ENCODE results near the gene PDXK.

PDXK gene

DNA sequence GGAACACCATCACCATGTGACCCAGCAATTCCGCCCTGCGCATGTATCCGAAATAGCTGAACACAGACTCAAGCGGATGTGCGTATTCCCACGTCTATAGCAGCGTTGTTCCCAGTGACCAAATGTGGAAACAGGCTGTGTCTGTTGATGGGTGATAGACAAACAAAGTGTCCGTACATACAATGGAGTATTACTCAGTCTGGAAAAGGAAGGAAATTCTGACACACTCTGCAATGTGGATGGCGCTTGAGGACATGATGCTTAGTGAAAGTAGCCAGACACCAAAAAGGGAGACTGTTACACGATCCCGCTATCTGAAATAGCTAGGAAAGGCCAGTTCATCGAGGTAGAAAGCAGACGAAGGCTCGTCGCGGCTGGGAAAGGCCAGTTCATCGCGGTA, 25.8 kb downstream of the PDXK start:
- no peak for DNase-seq

GRCh38 chr21:43745772-43746517, 27.0 kb downstream of the PDXK start:
- DNase-seq: no peak

DNA sequence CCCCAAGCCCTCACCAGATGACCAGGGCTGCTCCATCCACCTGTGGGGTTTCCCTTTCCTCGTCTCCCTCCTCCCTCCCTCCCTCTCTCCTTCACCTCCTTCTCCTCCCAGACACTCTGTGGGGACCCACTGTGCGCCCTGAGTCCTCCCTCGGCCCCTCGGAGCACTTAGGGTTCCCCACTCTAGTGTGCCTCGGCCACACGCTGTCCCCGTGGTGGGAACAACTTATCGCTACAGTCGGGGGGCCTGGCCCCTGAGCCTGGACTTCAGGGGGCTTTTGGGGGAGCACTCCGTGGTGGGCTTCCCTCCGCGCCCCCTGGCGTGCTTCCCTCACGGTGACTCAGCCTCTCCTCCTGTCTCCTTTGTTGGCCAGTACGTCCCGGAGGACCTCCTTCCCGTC, 29.7 kb downstream of the PDXK start:
- DNase-seq: no peak

DNA sequence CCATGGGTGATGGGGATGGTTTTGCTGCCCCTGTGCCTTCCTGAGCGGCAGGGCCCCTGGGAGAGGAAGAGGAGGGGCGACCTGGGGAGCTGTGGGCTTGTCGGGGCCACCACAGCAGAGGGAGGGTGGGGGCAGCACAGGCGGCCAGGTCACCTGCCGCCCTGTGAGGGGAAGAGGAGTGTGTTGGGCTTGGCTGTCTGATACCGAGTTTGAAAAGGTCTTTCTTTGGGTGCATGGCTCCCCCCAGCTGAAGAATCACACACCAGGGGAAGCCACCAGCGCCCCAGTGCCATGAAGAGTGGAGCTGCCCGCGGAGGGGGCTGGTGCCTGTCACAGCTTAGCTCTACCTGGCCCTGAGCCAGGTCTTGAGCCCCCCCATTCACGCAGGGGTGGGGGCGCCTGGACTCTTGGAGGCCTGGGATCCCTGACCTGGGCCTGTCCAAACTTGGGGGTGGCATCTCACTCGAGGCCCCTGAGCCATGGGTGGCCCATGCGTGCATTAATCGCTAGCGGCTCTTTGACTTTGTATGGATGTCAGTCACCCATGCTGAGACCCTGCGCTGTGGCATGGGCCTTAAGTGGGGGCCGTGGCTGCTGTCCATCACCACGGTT, 30.8 kb downstream of the PDXK start:
- DNase-seq: no peak

- no peak for DNase-seq
Observed at GRCh38 chr21:43750339-43751033, 31.6 kb downstream of the PDXK start.

DNA sequence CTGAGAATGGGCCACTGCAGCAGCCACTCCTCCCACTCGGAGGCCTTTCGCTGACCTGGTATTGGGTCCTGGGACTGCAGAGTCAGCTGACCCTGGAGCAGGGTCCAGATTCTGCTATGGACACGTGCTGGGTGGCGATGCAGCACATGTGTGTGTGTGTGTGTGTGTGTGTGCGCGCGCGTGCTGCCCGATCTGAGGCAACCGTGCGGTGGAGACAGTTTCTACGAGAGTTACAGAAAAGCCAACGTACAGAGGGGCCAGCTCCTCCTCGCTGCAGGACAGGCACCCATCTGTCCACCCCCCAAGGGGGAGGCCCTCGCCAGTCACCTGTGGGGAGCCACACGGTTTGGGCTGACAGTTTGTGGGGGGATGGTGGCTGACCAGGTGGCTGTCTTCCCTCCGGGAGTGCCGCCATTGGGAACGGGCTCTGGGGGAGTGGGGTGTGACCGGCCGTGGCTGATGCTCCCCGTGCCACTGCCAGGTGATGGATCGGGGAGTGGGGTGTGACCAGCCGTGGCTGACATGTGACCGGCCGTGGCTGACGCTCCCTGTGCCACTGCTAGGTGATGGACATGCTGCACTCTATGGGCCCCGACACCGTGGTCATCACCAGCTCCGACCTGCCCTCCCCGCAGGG, 33.1 kb downstream of the PDXK start:
- DNase-seq: no peak

GRCh38 chr21:43752758-43753438, 34.0 kb downstream of the PDXK start:
- no peak for DNase-seq

DNA sequence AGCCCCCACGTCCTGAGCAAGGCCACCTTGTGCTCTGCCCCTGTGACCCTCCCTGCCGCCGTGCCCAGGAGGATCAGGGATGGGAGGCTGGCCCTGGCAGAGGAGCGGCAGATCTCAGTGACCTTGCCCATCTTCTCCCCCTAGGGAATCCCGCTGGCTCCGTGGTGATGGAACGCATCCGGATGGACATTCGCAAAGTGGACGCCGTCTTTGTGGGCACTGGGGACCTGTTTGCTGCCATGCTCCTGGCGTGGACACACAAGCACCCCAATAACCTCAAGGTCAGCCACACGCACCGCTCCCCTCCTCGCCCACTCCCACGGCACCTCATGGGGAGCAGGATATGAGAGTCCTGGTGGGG, 34.5 kb downstream of the PDXK start:
- DNase-seq: no peak

- no peak for DNase-seq
Observed at GRCh38 chr21:43754948-43755781, 36.2 kb downstream of the PDXK start.

DNA sequence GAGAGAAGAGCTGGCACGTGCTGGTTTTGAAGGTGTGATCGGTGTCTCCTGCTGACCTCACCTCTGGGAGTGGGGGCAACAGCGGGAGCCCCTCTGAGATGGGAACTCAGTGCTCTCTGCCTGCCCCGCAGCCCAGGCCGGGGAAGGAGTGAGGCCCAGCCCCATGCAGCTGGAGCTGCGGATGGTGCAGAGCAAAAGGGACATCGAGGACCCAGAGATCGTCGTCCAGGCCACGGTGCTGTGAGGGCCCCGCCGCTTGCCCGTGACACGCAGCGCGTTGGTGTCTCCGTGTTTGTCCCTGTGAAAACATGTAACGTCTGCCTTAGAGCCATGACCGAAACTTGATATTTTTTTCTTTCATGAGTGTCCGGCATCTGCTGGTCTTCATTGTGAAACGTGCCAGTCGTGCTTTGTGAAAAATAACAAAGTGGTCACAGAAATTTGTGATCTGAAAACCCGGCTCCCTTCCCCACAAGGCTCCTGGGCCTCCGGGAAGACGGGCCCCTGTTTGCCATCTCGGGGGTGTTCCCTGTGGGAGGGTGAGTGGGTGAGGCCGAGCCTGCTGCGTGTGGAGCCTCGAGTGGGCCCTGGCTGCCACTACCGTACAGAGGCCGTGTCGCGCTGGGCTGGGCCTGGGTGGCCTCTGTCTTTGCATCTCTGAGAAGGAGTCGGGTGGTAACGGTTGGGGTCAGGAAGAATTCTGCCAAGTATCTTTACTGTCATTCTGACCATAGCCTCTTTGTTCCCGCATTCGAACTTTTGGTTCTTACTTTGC, 37.1 kb downstream of the PDXK start:
- no peak for DNase-seq

GRCh38 chr21:43757601-43758000, 38.7 kb downstream of the PDXK start:
- DNase-seq: no peak

GRCh38 chr21:43758111-43758641, 39.2 kb downstream of the PDXK start:
- DNase-seq: no peak

GRCh38 chr21:43758811-43759210, 39.9 kb downstream of the PDXK start:
- DNase-seq: no peak

DNA sequence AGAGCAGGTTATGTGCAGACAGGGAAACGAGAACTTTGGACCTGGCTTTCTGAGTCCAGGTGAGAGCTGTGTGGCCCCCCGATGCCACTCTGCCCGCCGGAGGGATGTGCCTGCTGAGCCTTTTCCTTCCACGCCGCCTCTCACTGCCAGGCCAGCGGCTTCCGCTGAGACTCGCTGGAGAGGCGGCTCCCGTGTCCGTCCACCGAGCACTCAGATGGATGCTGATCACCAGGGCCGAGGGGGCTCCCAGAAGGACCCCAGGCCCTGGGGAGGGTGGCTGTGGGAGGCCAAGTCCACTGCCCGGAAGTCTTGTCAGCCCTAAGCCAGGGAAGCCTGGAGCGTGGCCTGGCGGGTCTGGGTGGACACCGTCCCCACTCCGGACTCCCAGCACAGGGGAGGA, 40.7 kb downstream of the PDXK start:
- DNase-seq: no peak

DNA sequence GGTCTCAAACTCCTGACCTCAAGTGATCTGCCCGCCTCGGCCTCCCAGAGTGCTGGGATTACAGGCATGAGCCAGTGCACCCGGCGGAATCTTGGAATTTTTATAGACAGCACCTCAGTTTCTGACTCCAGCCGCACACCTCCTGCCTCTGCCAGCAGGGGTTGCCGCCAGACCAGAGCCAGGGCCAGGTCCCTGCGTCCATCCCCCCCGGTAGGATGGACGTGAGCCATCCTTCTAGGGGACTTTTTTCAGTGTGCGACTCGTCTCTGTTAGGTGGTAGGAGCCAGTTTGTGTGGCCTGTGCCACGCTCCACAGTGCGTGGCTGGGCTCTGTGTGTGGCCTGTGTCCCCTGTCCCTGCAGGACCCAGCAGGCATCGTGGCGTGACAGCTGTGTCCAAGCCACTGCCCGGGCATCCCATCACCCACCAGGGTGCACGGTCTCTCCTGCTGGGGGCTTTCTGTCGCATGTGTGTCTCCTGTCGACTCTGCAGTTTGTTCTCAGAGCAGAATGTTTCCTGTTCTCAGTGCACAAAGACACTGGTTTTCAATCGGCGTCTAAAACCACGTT, 41.5 kb downstream of the PDXK start:
- no peak for DNase-seq

GRCh38 chr21:43761886-43762285, 43.0 kb downstream of the PDXK start:
- no peak for DNase-seq

GRCh38 chr21:43762303-43763128, 43.6 kb downstream of the PDXK start:
- no peak for DNase-seq

GRCh38 chr21:43763901-43764523, 45.1 kb downstream of the PDXK start:
- no peak for DNase-seq

Measured in RPMI8226 (cell line).